ENCODE measurements around the gene TMPRSS9.

The TMPRSS9 gene

GRCh38 chr19:2423915-2424685, 64.0 kb downstream of the TMPRSS9 start:
- no peak for DNase-seq

- no peak for DNase-seq
Measured at GRCh38 chr19:2424686-2425621, 64.9 kb downstream of the TMPRSS9 start.

- DNase-seq: no peak
Measured at GRCh38 chr19:2425622-2426581, 65.8 kb downstream of the TMPRSS9 start.

- peak; percentile 25 for DNase-seq
Measured at GRCh38 chr19:2426611-2427428, 66.8 kb downstream of the TMPRSS9 start.

- peak; percentile 96 for DNase-seq
Measured at GRCh38 chr19:2427429-2428320, 67.6 kb downstream of the TMPRSS9 start, which contains the start of gene TIMM13. Gene TIMM13 (minus strand): TSS chr19:2427586. CDS start chr19:2427533, 53 bp downstream.

GRCh38 chr19:2428321-2428690, 68.2 kb downstream of the TMPRSS9 start:
- DNase-seq: peak; percentile 43

GRCh38 chr19:2428756-2429711, 69.0 kb downstream of the TMPRSS9 start:
- no peak for DNase-seq

GRCh38 chr19:2429917-2430535, 70.0 kb downstream of the TMPRSS9 start:
- no peak for DNase-seq

GRCh38 chr19:2431318-2432055, 71.4 kb downstream of the TMPRSS9 start:
- DNase-seq: no peak

- no peak for DNase-seq
Measured at GRCh38 chr19:2432131-2432848, 72.2 kb downstream of the TMPRSS9 start.

GRCh38 chr19:2433854-2434253, 73.8 kb downstream of the TMPRSS9 start:
- DNase-seq: no peak

GRCh38 chr19:2434267-2434666, 74.2 kb downstream of the TMPRSS9 start:
- no peak for DNase-seq

GRCh38 chr19:2434721-2435265, 74.7 kb downstream of the TMPRSS9 start:
- DNase-seq: no peak

- no peak for DNase-seq
Measured at GRCh38 chr19:2436384-2436783, 76.3 kb downstream of the TMPRSS9 start.

GRCh38 chr19:2436926-2437325, 76.9 kb downstream of the TMPRSS9 start:
- DNase-seq: no peak

GRCh38 chr19:2438178-2438577, 78.1 kb downstream of the TMPRSS9 start:
- DNase-seq: no peak

- DNase-seq: no peak
Measured at GRCh38 chr19:2440515-2440914, 80.5 kb downstream of the TMPRSS9 start.

Data from NCI-H345 (cell line).